Colonic mucosa (tissue), 4 donors: ENCODE results near the gene APOO. TPM values are rescaled to one million over a fixed set of nuclear protein-coding genes. Genes with fewer than 3 reads are reported as not detected.

ENCODE experiments used
- DNase-seq: peaks from one replicate; pipeline ENCODE4 v3.0.0-alpha.2; 2020
- H3K27ac ChIP-seq: fragments of 200-600 bp; one replicate; pipeline ENCODE4 v1.8.0; 2021
- H3K27me3 ChIP-seq: fragments of 200-600 bp; one replicate; pipeline ENCODE4 v1.8.0; 2021
- H3K36me3 ChIP-seq: fragments of 200-600 bp; one replicate; pipeline ENCODE4 v1.8.0; 2021
- H3K4me1 ChIP-seq: fragments of 200-600 bp; one replicate; pipeline ENCODE4 v1.8.0; 2021; ENCODE audit warnings: mild to moderate bottlenecking
- H3K4me3 ChIP-seq: fragments of 200-600 bp; one replicate; pipeline ENCODE4 v1.8.0; 2021
- H3K9ac ChIP-seq, 2 donors: one replicate each; pipeline ENCODE4 v1.7.0; 2013; ENCODE audit warnings: control low read depth in 2 of 2, low read depth in 2 of 2, low read length in 2 of 2
- H3K9me3 ChIP-seq: fragments of 200-600 bp; one replicate; pipeline ENCODE4 v1.8.0; 2021
- CTCF ChIP-seq: fragments of 200-600 bp; IDR thresholded peaks from one replicate; pipeline ENCODE4 v1.8.0; 2022; ENCODE audit warnings: antibody characterized with exemption, mild to moderate bottlenecking
- intact Hi-C: fragments of 100-400 bp; cut with DNase I; formaldehyde crosslinking; loops from one replicate; pipeline ENCODE4 v1.14.1; 2022
- total RNA-seq, 2 donors: library from RNA; stranded (reverse); fragmentation: NEBNext Ultra II Directional in 1 of 2; extraction: Animal tissue kit (Norgen Biotek cat#: 25700) in 1 of 2; gene quantifications; one replicate each; pipeline ENCODE4 v1.2.1, GENCODE V29; 2021
- donor health status: healthy.
- donor health status: DM: no; HTN: no; CAD: no.
- donor health status: DM: no; HTN: no; CAD: no.

Gene APOO
- total RNA-seq, 2 donors from 2014 or later = 36.3 to 38.9 TPM

DNA sequence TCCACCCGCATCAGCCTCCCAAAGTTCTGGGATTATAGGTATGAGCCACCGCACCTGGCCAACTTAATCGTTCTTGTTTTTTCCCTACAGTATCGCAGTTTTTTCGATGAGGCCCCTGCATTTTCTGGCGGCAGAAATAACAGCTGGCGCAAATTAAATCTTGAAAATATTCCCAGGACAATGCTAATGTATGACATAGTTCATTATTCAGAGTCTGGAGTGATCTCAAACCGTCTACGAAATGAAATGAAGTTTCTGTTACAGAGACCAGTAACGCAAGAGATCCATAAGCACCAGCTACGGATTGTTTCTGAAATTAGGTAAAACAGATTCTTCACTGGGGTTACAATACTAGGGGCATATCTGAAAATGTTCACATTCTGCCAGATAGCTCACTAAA lies 27.4 kb upstream of the APOO start:
- no peaks in the 10 kb centered on the region for H3K36me3 ChIP-seq
- H3K4me1 ChIP-seq = no peaks in the 10 kb centered on the region
- H3K9me3 ChIP-seq = no peaks in the 10 kb centered on the region
- no peaks in the 10 kb centered on the region for H3K27me3 ChIP-seq
- intact Hi-C loops = no loop called here
- no peak overlapping the region for H3K4me3 ChIP-seq
- H3K9ac ChIP-seq = no peak overlapping the region
- H3K27ac ChIP-seq = no peak overlapping the region
- DNase-seq = no peak
- TF ChIP-seq CTCF = no peak

DNA sequence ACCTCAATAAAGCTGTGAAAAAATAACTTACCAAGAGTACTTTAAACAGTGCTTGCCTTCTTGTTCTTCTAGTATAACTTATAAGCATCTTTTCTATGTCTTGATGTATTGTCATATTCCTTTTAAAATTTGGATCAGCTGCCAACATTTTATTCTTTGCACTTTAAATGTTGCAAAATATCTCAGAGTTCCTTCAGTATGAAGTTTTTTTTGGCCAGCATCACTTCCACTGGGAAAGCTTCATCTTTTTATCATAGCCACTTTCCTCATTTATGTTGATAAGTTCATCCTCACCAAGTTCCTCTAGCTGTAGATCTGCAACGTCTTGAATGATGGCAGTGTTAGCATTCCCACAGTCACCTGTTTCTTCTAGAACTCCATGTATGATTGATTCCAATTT lies 24.3 kb upstream of the APOO start:
- Histone ChIP-seq H3K9me3 (no peaks in the 10 kb centered on the region), H3K4me3 (no peak overlapping the region), H3K36me3 (no peaks in the 10 kb centered on the region), H3K9ac (no peak overlapping the region), H3K27ac (no peak overlapping the region), H3K27me3 (no peaks in the 10 kb centered on the region), H3K4me1 (no peaks in the 10 kb centered on the region)
- TF ChIP-seq CTCF = no peak
- intact Hi-C loops = no loop called here
- DNase-seq = no peak

- no peak for TF ChIP-seq CTCF
- Histone ChIP-seq H3K9ac (no peak overlapping the region), H3K36me3 (no peaks in the 10 kb centered on the region), H3K27me3 (no peaks in the 10 kb centered on the region), H3K4me1 (no peaks in the 10 kb centered on the region), H3K4me3 (no peak overlapping the region), H3K9me3 (no peaks in the 10 kb centered on the region), H3K27ac (no peak overlapping the region)
- no peak for DNase-seq
- intact Hi-C loops = no loop called here
Measured at GRCh38 chrX:23930894-23931604, 23.3 kb upstream of the APOO start.

GRCh38 chrX:23926015-23926414 lies 18.3 kb upstream of the APOO start:
- H3K9me3 ChIP-seq = no peaks in the 10 kb centered on the region
- TF ChIP-seq CTCF = no peak
- H3K27me3 ChIP-seq = no peaks in the 10 kb centered on the region
- no peak overlapping the region for H3K27ac ChIP-seq
- H3K4me3 ChIP-seq = no peak overlapping the region
- DNase-seq = no peak
- no peaks in the 10 kb centered on the region for H3K36me3 ChIP-seq
- H3K9ac ChIP-seq = no peak overlapping the region
- intact Hi-C loops = no loop called here
- H3K4me1 ChIP-seq = no peaks in the 10 kb centered on the region

DNA sequence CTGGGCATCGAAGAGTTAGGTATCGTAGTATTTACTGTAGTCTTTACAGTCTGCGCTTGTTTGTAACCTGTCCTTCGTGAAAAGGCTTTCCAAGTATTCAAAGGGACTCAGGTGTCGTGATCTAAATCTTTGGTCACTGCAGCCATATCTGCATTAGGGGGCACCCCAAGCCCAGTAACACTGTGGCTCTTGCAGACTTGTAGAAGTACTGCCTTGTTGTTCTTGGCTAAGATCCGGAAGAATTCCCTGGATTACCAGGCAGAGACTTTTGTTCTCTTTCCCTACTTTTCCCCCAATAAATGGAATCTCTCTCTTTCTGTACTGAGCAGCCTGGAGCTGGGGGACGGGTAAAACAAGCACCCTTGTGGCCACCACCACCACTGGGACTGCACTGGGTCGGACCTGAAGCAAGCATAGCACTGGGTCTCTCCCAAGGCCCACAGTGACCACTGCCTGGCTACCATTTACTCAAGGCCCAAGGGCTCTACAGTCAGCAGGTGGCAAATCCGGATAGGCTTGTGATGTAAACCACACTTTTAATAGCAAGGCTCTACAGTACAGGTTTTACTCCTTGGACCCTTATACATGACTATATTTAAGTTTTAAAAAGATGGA lies 12.1 kb upstream of the APOO start:
- intact Hi-C loops = no loop called here
- no peak for TF ChIP-seq CTCF
- DNase-seq = no peak

More for the DNA sequence above, 12.1 kb upstream of the APOO start:
- Histone ChIP-seq H3K36me3 (no peaks in the 10 kb centered on the region), H3K4me3 (no peak overlapping the region), H3K27me3 (peaks cover 6% of the 10 kb centered on the region), H3K9me3 (no peaks in the 10 kb centered on the region), H3K9ac (no peak overlapping the region), H3K4me1 (no peaks in the 10 kb centered on the region), H3K27ac (no peak overlapping the region)
